ENCODE data around the gene TACSTD2. TPM values are rescaled to one million over a fixed set of nuclear protein-coding genes. Genes with fewer than 3 reads are reported as not detected.
"Not testable (repeated sequence)": the region's sequence is repeated elsewhere in the genome, so short reads cannot be mapped to it uniquely, and the experiment has no call there.

TACSTD2 gene
- total RNA-seq, 1 donor from 2014 or later = not detected

GRCh38 chr1:58555393-58555792, 21.7 kb downstream of the TACSTD2 start:
- H3K4me1 Mint-ChIP-seq = no peaks in the 10 kb centered on the region
- H3K4me3 Mint-ChIP-seq = no peak overlapping the region
- DNase-seq (no peak), ATAC-seq (ENCODE audit: low read depth) (no peak)
- no peaks in the 10 kb centered on the region for H3K36me3 Mint-ChIP-seq (ENCODE audit: low read depth)
- ChIA-PET CTCF (no interaction called here), POLR2A (no interaction called here)
- H3K9me3 Mint-ChIP-seq = peaks cover 4% of the 10 kb centered on the region
- peaks cover 26% of the 10 kb centered on the region for H3K27me3 Mint-ChIP-seq
- TF ChIP-seq CTCF (IDR thresholded peaks at IDR 0.05) = no peak
- no peak overlapping the region for H3K27ac Mint-ChIP-seq
- intact Hi-C loops (cut with micrococcal nuclease) = no loop called here

GRCh38 chr1:58551186-58552140, 25.6 kb downstream of the TACSTD2 start:
- Mint-ChIP-seq H3K27ac (no peak overlapping the region), H3K4me3 (no peak overlapping the region), H3K27me3 (peaks cover 11% of the 10 kb centered on the region), H3K4me1 (peaks cover 5% of the 10 kb centered on the region), H3K9me3 (no peaks in the 10 kb centered on the region), H3K36me3 (ENCODE audit: low read depth) (peaks cover 2% of the 10 kb centered on the region)
- intact Hi-C loops (cut with micrococcal nuclease) = no loop called here
- POLR2A ChIA-PET = no interaction called here
- TF ChIP-seq CTCF (IDR thresholded peaks at IDR 0.05) = no peak
- DNase-seq = no peak
- CTCF ChIA-PET = no interaction called here
- ATAC-seq (ENCODE audit: low read depth) = no peak

GRCh38 chr1:58549291-58549690, 27.8 kb downstream of the TACSTD2 start:
- intact Hi-C loops (cut with micrococcal nuclease) = loop anchor here (5.0 kb wide), 1 partner anchor 1252 kb away; no protein-coding TSS in a partner anchor
- H3K4me3 Mint-ChIP-seq; H3K27ac Mint-ChIP-seq; H3K36me3 Mint-ChIP-seq (ENCODE audit: low read depth); H3K9me3 Mint-ChIP-seq; POLR2A ChIA-PET; DNase-seq; ATAC-seq (ENCODE audit: low read depth): not testable (repeated sequence)
- CTCF ChIA-PET = interaction anchor here (5.7 kb wide), 1 partner anchor 34 kb away, joined by 55 read pairs; no protein-coding TSS in a partner anchor
- H3K27me3 Mint-ChIP-seq = peaks cover 11% of the 10 kb centered on the region
- H3K4me1 Mint-ChIP-seq = peaks cover 19% of the 10 kb centered on the region

GRCh38 chr1:58548371-58548770, 28.7 kb downstream of the TACSTD2 start:
- no peaks in the 10 kb centered on the region for H3K9me3 Mint-ChIP-seq
- TF ChIP-seq CTCF (IDR thresholded peaks at IDR 0.05) = no peak
- ATAC-seq (ENCODE audit: low read depth) (no peak), DNase-seq (no peak)
- POLR2A ChIA-PET = no interaction called here
- H3K36me3 Mint-ChIP-seq (ENCODE audit: low read depth) = peaks cover 9% of the 10 kb centered on the region
- H3K27me3 Mint-ChIP-seq = peaks cover 9% of the 10 kb centered on the region
- intact Hi-C loops (cut with micrococcal nuclease) = loop anchor here (5.0 kb wide), 1 partner anchor 1251 kb away; no protein-coding TSS in a partner anchor
- no peak overlapping the region for H3K27ac Mint-ChIP-seq
- peaks cover 19% of the 10 kb centered on the region for H3K4me1 Mint-ChIP-seq
- no peak overlapping the region for H3K4me3 Mint-ChIP-seq
- CTCF ChIA-PET = interaction anchor here (1.1 to 5.7 kb wide), 2 partner anchors 30 to 33 kb away, joined by 3 to 55 read pairs; no protein-coding TSS in a partner anchor

GRCh38 chr1:58546520-58547308, 30.3 kb downstream of the TACSTD2 start, which contains the start of gene OMA1:
Gene OMA1 (minus strand): TSS chr1:58546726. CDS start chr1:58539294, 7,432 bp downstream.
- Mint-ChIP-seq H3K9me3 (no peaks in the 10 kb centered on the region), H3K36me3 (ENCODE audit: low read depth) (peaks cover 9% of the 10 kb centered on the region), H3K27ac (peak within 1 kb of the TSS; percentile 97), H3K4me1 (peaks cover 19% of the 10 kb centered on the region), H3K4me3 (peak within 1 kb of the TSS; percentile 96), H3K27me3 (peaks cover 2% of the 10 kb centered on the region)
- CTCF ChIA-PET = interaction anchor here (0.8 to 5.7 kb wide), 6 partner anchors 10 to 1715 kb away, joined by 3 to 55 read pairs (median 7); no protein-coding TSS in a partner anchor
- peak; percentile 93 for ATAC-seq (ENCODE audit: low read depth)
- peak; percentile 24 for TF ChIP-seq CTCF (IDR thresholded peaks at IDR 0.05)
- peak; percentile 98 for DNase-seq
- intact Hi-C loops (cut with micrococcal nuclease) = loop anchor here (1.0 to 5.0 kb wide), 10 partner anchors 31 to 1268 kb away; partner anchors contain the start of genes HOOK1, JUN and MYSM1
- POLR2A ChIA-PET = interaction anchor here (0.6 to 1.9 kb wide), 17 partner anchors 9 to 1713 kb away, joined by 3 to 13 read pairs (median 4); partner anchors contain the start of genes HOOK1 and JUN
